ENCODE data around the gene HEXIM2. TPM values are rescaled to one million over a fixed set of nuclear protein-coding genes. Genes with fewer than 3 reads are reported as not detected.

Gene HEXIM2
- total RNA-seq, 3 donors from 2014 or later (not counting 1 experiment from before 2014, with no cell fraction given) = 4.1 to 5.3 (median 4.5) TPM

DNA sequence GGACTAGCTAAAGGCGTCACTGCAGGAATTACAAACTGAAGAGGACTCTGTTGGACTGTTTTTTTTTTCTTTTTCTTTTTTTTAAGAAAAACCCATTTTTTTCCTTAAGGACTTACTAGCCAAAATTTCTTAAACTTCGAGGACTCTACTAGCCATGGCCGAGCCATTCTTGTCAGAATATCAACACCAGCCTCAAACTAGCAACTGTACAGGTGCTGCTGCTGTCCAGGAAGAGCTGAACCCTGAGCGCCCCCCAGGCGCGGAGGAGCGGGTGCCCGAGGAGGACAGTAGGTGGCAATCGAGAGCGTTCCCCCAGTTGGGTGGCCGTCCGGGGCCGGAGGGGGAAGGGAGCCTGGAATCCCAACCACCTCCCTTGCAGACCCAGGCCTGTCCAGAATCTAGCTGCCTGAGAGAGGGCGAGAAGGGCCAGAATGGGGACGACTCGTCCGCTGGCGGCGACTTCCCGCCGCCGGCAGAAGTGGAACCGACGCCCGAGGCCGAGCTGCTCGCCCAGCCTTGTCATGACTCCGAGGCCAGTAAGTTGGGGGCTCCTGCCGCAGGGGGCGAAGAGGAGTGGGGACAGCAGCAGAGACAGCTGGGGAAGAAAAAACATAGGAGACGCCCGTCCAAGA, 12.5 kb upstream of the HEXIM2 start:
- H3K27ac ChIP-seq (ENCODE audit: low read length) = peak overlapping the region; percentile 67
- no peaks in the 10 kb centered on the region for H3K36me3 ChIP-seq (ENCODE audit: control insufficient read depth, insufficient read depth, low read length)
- H3K4me3 ChIP-seq (ENCODE audit: low read length) = peak overlapping the region; percentile 69
- peaks cover 45% of the 10 kb centered on the region for H3K4me1 ChIP-seq (ENCODE audit: control insufficient read depth, insufficient read depth, low read length)
- Mint-ChIP-seq H3K27me3 (ENCODE audit: low read depth in 2 of 2) (no peaks in the 10 kb centered on the region), H3K27ac (peak overlapping the region; percentile 98 to 100), H3K36me3 (peaks cover 6% of the 10 kb centered on the region), H3K4me3 (peak overlapping the region; percentile 100), H3K9me3 (no peaks in the 10 kb centered on the region), H3K4me1 (peaks cover 51 to 57% of the 10 kb centered on the region in 2 donors)
- H3K9me3 ChIP-seq (ENCODE audit: control insufficient read depth, insufficient read depth, low read length) = no peaks in the 10 kb centered on the region
- H3K27me3 ChIP-seq (ENCODE audit: control insufficient read depth, insufficient read depth, low read length) = no peaks in the 10 kb centered on the region
- TF ChIP-seq CTCF (IDR thresholded peaks at IDR 0.05) = peak; percentile 86
- ATAC-seq = peak; percentile 32 to 40 (median 38)
- WGBS (ENCODE audit: insufficient coverage) = under 1% methylated on average over 32 of the region's 32 CpGs
- DNase-seq = peak; percentile 75 to 85
- intact Hi-C loops (cut with micrococcal nuclease) = loop anchor here (2.0 to 10.0 kb wide), 3 partner anchors 14 to 1046 kb away; partner anchors contain the start of genes ACBD4, KANSL1 and MAP3K14

GRCh38 chr17:45149669-45150664, 11.7 kb upstream of the HEXIM2 start:
- no peak for TF ChIP-seq CTCF (IDR thresholded peaks at IDR 0.05)
- DNase-seq = peak in 1 of 2 donors; percentile 68
- no peaks in the 10 kb centered on the region for H3K36me3 ChIP-seq (ENCODE audit: control insufficient read depth, insufficient read depth, low read length)
- H3K27ac ChIP-seq (ENCODE audit: low read length) = peak overlapping the region; percentile 67
- no peaks in the 10 kb centered on the region for H3K27me3 ChIP-seq (ENCODE audit: control insufficient read depth, insufficient read depth, low read length)
- peak overlapping the region; percentile 100 for H3K4me3 Mint-ChIP-seq
- H3K4me3 ChIP-seq (ENCODE audit: low read length) = peak overlapping the region; percentile 69
- no peaks in the 10 kb centered on the region for H3K27me3 Mint-ChIP-seq (ENCODE audit: low read depth in 2 of 2)
- WGBS (ENCODE audit: insufficient coverage) = under 1% methylated on average over 53 of the region's 56 CpGs
- peaks cover 6% of the 10 kb centered on the region for H3K36me3 Mint-ChIP-seq
- intact Hi-C loops (cut with micrococcal nuclease) = loop anchor here (2.0 to 10.0 kb wide), 3 partner anchors 15 to 1045 kb away; partner anchors contain the start of genes ACBD4, KANSL1 and MAP3K14
- H3K27ac Mint-ChIP-seq = peak overlapping the region; percentile 98 to 100
- no peaks in the 10 kb centered on the region for H3K9me3 Mint-ChIP-seq
- no peaks in the 10 kb centered on the region for H3K9me3 ChIP-seq (ENCODE audit: control insufficient read depth, insufficient read depth, low read length)
- ATAC-seq = no peak
- H3K4me1 Mint-ChIP-seq = peaks cover 51 to 54% of the 10 kb centered on the region in 2 donors
- H3K4me1 ChIP-seq (ENCODE audit: control insufficient read depth, insufficient read depth, low read length) = peaks cover 38% of the 10 kb centered on the region

DNA sequence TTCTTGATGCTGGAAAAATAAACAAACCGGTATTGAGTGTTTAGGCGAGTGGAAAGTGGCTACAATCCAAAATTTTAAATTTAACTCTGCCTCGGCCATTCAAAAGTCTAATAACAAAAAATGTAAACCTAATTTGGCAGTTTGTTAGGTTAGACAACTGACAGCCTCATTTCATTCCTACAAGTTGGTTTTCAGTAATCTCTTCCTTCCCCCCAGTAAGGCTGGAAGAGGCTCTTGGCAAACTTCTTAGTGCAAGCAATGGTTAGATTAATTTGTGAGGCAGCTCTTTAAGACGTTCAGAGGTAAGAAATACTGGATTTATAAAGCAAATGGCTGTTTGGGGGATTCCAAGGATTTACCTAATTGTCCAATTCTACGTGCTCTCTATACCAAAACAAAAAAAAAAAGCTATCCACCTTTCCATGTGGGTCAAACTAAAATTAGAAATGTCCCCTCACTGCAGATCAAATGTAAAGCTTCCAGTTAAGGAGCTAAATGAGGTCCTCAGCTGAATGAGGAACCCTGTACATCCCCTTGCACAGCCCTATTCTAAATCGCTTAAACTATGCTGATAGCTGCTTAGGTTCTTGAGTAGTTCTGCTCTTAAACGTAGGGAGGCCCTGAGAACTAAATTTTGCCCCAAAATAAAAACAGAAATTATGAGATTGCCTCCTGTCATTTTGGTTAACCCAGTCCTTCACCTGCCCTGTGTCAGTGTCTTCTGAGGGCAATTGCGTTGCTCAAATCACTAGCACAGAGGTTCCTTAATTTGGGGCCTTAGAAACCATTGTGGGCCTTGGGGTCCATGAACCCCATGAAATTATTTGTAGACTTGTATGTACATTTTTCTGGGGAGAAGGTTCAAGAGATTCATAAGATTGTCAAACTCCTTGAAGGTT, 10.5 kb upstream of the HEXIM2 start:
- intact Hi-C loops (cut with micrococcal nuclease) = no loop called here
- 58% methylated on average over 7 of the region's 8 CpGs for WGBS (ENCODE audit: insufficient coverage)
- no peaks in the 10 kb centered on the region for H3K9me3 ChIP-seq (ENCODE audit: control insufficient read depth, insufficient read depth, low read length)
- TF ChIP-seq CTCF (IDR thresholded peaks at IDR 0.05) = no peak
- ATAC-seq (no peak), DNase-seq (peak in 1 of 2 donors; percentile 34)
- Mint-ChIP-seq H3K36me3 (peaks cover 6% of the 10 kb centered on the region), H3K9me3 (no peaks in the 10 kb centered on the region), H3K4me1 (peaks cover 51 to 52% of the 10 kb centered on the region in 2 donors), H3K4me3 (peak overlapping the region; percentile 61), H3K27me3 (ENCODE audit: low read depth in 2 of 2) (no peaks in the 10 kb centered on the region), H3K27ac (peak overlapping the region; percentile 80 to 98)
- H3K27me3 ChIP-seq (ENCODE audit: control insufficient read depth, insufficient read depth, low read length) = no peaks in the 10 kb centered on the region
- H3K4me3 ChIP-seq (ENCODE audit: low read length) = no peak overlapping the region
- peak overlapping the region; percentile 58 for H3K27ac ChIP-seq (ENCODE audit: low read length)
- H3K4me1 ChIP-seq (ENCODE audit: control insufficient read depth, insufficient read depth, low read length) = peaks cover 31% of the 10 kb centered on the region
- H3K36me3 ChIP-seq (ENCODE audit: control insufficient read depth, insufficient read depth, low read length) = no peaks in the 10 kb centered on the region
